HepG2 (cell line): Measurements from ENCODE around the gene PHACTR1. TPM values are rescaled to one million over a fixed set of nuclear protein-coding genes. Genes with fewer than 3 reads are reported as not detected.

Source experiments
- ATAC-seq: fragments of 200-7000 bp; cut with Tn5 transposase; 3 replicates; pipeline ENCODE4 v1.9.1; 2020; ENCODE audit warnings: mild to moderate bottlenecking, moderate library complexity
- Bru-seq: library from RNA; stranded (reverse); fragments of 400-500 nt; gene quantifications from one replicate; lab custom pipeline; 2021; lab: Mats Ljungman, UMichigan
- BruChase-seq, 2 experiments: library from RNA; stranded (reverse); fragments of 400-500 nt; gene quantifications; one replicate each; lab custom pipeline; 2021; lab: Mats Ljungman, UMichigan
- BruUV-seq: library from RNA; stranded (reverse); fragments of 400-500 nt; replicated peaks from 2 replicates; lab custom pipeline; 2021; lab: Mats Ljungman, UMichigan
- CTCF ChIA-PET: fragments of 300-600 bp; formaldehyde crosslinking; extraction: SDS; loops from one replicate; lab custom pipeline; 2021; ENCODE audit warnings: low total read pairs, inconsistent platforms, low intra/inter-chr PET ratio; lab: Yijun Ruan, JAX
- POLR2A ChIA-PET: fragments of 350-600 bp; sonication (Branson Sonifier 250); formaldehyde crosslinking; loops from one replicate; lab custom pipeline; 2020; ENCODE audit warnings: antibody characterized with exemption, inconsistent platforms; lab: Yijun Ruan, JAX
- DNase-seq: peaks from one replicate; pipeline ENCODE4 v3.0.0-alpha.2; 2015; ENCODE audit warnings: low spot score
- FAIRE-seq: peaks from 3 replicates; lab custom pipeline; 2011; peaks lifted over from hg19 to GRCh38; lab: Jason Lieb, UNC
- H2AFZ ChIP-seq: one replicate; pipeline ENCODE4 v1.6.1; 2011; ENCODE audit warnings: low read length, inconsistent platforms
- H3K27ac ChIP-seq: fragments of 300-600 bp; 3 replicates; pipeline ENCODE4 v1.8.0; 2011; ENCODE audit warnings: mixed run types, mild to moderate bottlenecking, mixed read lengths, low read length, inconsistent platforms; ENCODE audit not compliant: insufficient read depth; ENCODE audit errors: extremely low read length
- H3K27me3 ChIP-seq, 2 experiments: fragments of 200-600 bp in 1 of 2; 2 replicates in 1 of 2; 3 replicates in 1 of 2; pipeline versions ENCODE4 v1.6.0 to v1.8.0; 2011; ENCODE audit warnings: low read length in 2 of 2, mild to moderate bottlenecking in 2 of 2, moderate library complexity in 2 of 2, inconsistent platforms in 1 of 2; ENCODE audit not compliant: insufficient read depth in 2 of 2, control insufficient read depth in 1 of 2
- H3K36me3 ChIP-seq, 2 experiments: fragments of 200-600 bp in 1 of 2; replicated peaks in 1 of 2; 2 replicates in 1 of 2; 3 replicates in 1 of 2; pipeline versions ENCODE4 v1.5.1 to v1.8.0; 2011; ENCODE audit warnings: low read length in 2 of 2, inconsistent platforms in 1 of 2; ENCODE audit not compliant: insufficient read depth in 2 of 2, control insufficient read depth in 1 of 2
- H3K4me1 ChIP-seq: 2 replicates; pipeline ENCODE4 v1.5.1; 2012; ENCODE audit warnings: low read length, inconsistent platforms; ENCODE audit not compliant: insufficient read depth
- H3K4me2 ChIP-seq: 2 replicates; pipeline ENCODE4 v1.6.0; 2011; ENCODE audit warnings: low read depth, low read length, inconsistent platforms
- H3K4me3 ChIP-seq, 3 experiments: fragments of 200-600 bp in 1 of 3; sonication (generic), shearing (Covaris generic) in 1 of 3; replicated peaks in 1 of 3; 2 replicates each; pipeline ENCODE4 v1.5.1; 2011 to 2016; ENCODE audit warnings: low read length in 3 of 3, inconsistent platforms in 2 of 3, low read depth in 2 of 3, mild to moderate bottlenecking in 2 of 3, control low read depth in 1 of 3, mixed read lengths in 1 of 3; ENCODE audit not compliant: insufficient read depth in 1 of 3
- H3K79me2 ChIP-seq: one replicate; pipeline ENCODE4 v1.6.1; 2011; ENCODE audit warnings: low read length, inconsistent platforms; ENCODE audit not compliant: insufficient read depth
- H3K9ac ChIP-seq: 2 replicates; pipeline ENCODE4 v1.6.0; 2011; ENCODE audit warnings: mild to moderate bottlenecking, low read depth, low read length, inconsistent platforms; ENCODE audit not compliant: insufficient read depth
- H3K9me3 ChIP-seq: 2 replicates; pipeline ENCODE4 v1.5.1; 2012; ENCODE audit warnings: mild to moderate bottlenecking, low read length
- H4K20me1 ChIP-seq: 2 replicates; pipeline ENCODE4 v1.6.0; 2011; ENCODE audit warnings: inconsistent platforms, mild to moderate bottlenecking, low read length, moderate library complexity; ENCODE audit not compliant: insufficient read depth
- FOXP1 ChIP-seq, 2 experiments: fragments of 450-650 bp in 1 of 2; IDR thresholded peaks; 2 replicates each; pipeline ENCODE4 v1.6.1; 2017 to 2018; ENCODE audit warnings: antibody characterized with exemption in 1 of 2
- PTBP1 ChIP-seq: fragments of 200-400 bp; formaldehyde crosslinking; IDR thresholded peaks from 2 replicates; pipeline ENCODE4 v1.6.1; 2018; ENCODE audit warnings: low read length, low read depth; ENCODE audit not compliant: poor library complexity, severe bottlenecking
- RELA ChIP-seq: sonication (generic); formaldehyde crosslinking; IDR thresholded peaks from 2 replicates; pipeline ENCODE4 v1.4.0; 2020; ENCODE audit warnings: missing genetic modification reagents
- SNRNP70 ChIP-seq: fragments of 200-400 bp; formaldehyde crosslinking; IDR thresholded peaks from 2 replicates; pipeline ENCODE4 v1.6.1; 2017; ENCODE audit warnings: mild to moderate bottlenecking, low read depth, low read length, moderate library complexity
- ZKSCAN8 ChIP-seq: IDR thresholded peaks from 2 replicates; pipeline ENCODE4 v1.6.1; 2016; ENCODE audit warnings: borderline replicate concordance, missing genetic modification reagents, missing compliant biosample characterization
- ZNF256 ChIP-seq: sonication (generic); formaldehyde crosslinking; conservative IDR thresholded peaks from 2 replicates; pipeline ENCODE4 v1.4.0; 2020; ENCODE audit warnings: missing genetic modification reagents
- ZNF577 ChIP-seq: sonication (generic); formaldehyde crosslinking; IDR thresholded peaks from 2 replicates; pipeline ENCODE4 v1.4.0; 2020; ENCODE audit warnings: mild to moderate bottlenecking, low read depth, missing genetic modification reagents, borderline replicate concordance
- ZNF713 ChIP-seq: sonication (generic); formaldehyde crosslinking; IDR thresholded peaks from 2 replicates; pipeline ENCODE4 v1.4.0; 2020; ENCODE audit warnings: mild to moderate bottlenecking, missing genetic modification reagents
- WGBS: methylation state at CpG from one replicate; pipeline ENCODE4 v1.1.6; 2017; ENCODE audit warnings: low lambda C conversion rate; 5-methylcytosine and 5-hydroxymethylcytosine counted together
- in situ Hi-C: cut with HindIII; loops from 2 replicates; pipeline ENCODE4 v1.10.0; 2017; ENCODE audit warnings: low pct_unique_long_range_greater_than_20kb; ENCODE audit not compliant: extremely low pct_ligation_motif_present
- intact Hi-C: fragments of 100-400 bp; cut with micrococcal nuclease; formaldehyde crosslinking; loops from one replicate; pipeline ENCODE4 v1.10.0; 2022; ENCODE audit not compliant: unreplicated experiment
- long read RNA-seq, 2 experiments: library from RNA in 1 of 2; library from polyadenylated mRNA in 1 of 2; stranded (forward) in 1 of 2; unstranded in 1 of 2; transcript quantifications; one replicate each; pipeline ENCODE4 v2.0.0, GENCODE V29; 2019 to 2022
- polyA minus RNA-seq, 3 experiments: library from RNA; depleted of rRNA, polyadenylated mRNA; stranded (reverse); fragments of >200 nt; gene quantifications; 2 replicates each; pipeline ENCODE4 v1.2.3, GENCODE V29; 2011; ENCODE audit warnings: low replicate concordance in 1 of 3
- polyA plus RNA-seq, 8 experiments: library from polyadenylated mRNA; depleted of rRNA in 3 of 8; stranded (reverse) in 7 of 8; unstranded in 1 of 8; fragments of >200 nt; fragmentation: Illumina TruSeq in 4 of 8; extraction: Trizol in 4 of 8; gene quantifications; 2 replicates each; pipeline versions ENCODE4 v1.2.1 to v1.2.3, GENCODE V29; 2011 to 2016; ENCODE audit warnings: low read depth in 4 of 8, missing spikeins in 1 of 8, mixed read lengths in 1 of 8; ENCODE audit not compliant: insufficient read depth in 1 of 8
- total RNA-seq, 5 experiments: library from RNA; depleted of rRNA; stranded (reverse); fragments of >200 nt; fragmentation: Illumina TruSeq; extraction: Trizol; gene quantifications; 2 replicates each; pipeline ENCODE4 v1.2.3, GENCODE V29; 2016; ENCODE audit warnings: low read depth in 1 of 5
- TF ChIP-seq, protein P1 (sequence below): sonication (generic); IDR thresholded peaks from 2 replicates; pipeline ENCODE4 v1.6.1; 2016; ENCODE audit warnings: low read depth, borderline replicate concordance

Gene PHACTR1
- total RNA-seq (2016; rRNA removed; fragmentation: Illumina TruSeq; extraction: Trizol), result 0.09 TPM in 1 of 2 replicates, not detected in the other
- under 0.01 TPM in 1 of 2 replicates, not detected in the other for total RNA-seq (2016; cell fraction: cytosol; rRNA removed; fragmentation: Illumina TruSeq; extraction: Trizol; ENCODE audit: low read depth)
- 0.06 TPM in 1 of 2 replicates, not detected in the other for total RNA-seq (2016; cell fraction: insoluble cytoplasmic fraction; rRNA removed; fragmentation: Illumina TruSeq; extraction: Trizol)
- total RNA-seq (2016; cell fraction: membrane; rRNA removed; fragmentation: Illumina TruSeq; extraction: Trizol), result 0.06 TPM in 1 of 2 replicates, not detected in the other
- total RNA-seq (2016; cell fraction: nucleus; rRNA removed; fragmentation: Illumina TruSeq; extraction: Trizol), result not detected in 2 replicates
- polyA plus RNA-seq (2011; rRNA removed), result 0.04 TPM in 1 of 2 replicates, not detected in the other
- not detected in 2 replicates for polyA plus RNA-seq (2011; cell fraction: cytosol; rRNA removed)
- polyA plus RNA-seq (2011; cell fraction: nucleus; rRNA removed), result 0.03 and 0.10 TPM in 2 replicates
- 0.50 and 0.79 TPM in 2 replicates for polyA plus RNA-seq (2012)
- not detected in 2 replicates for polyA plus RNA-seq (2016; cell fraction: cytosol; fragmentation: Illumina TruSeq; extraction: Trizol; ENCODE audit: low read depth)
- polyA plus RNA-seq (2016; cell fraction: insoluble cytoplasmic fraction; fragmentation: Illumina TruSeq; extraction: Trizol; ENCODE audit: low read depth), result not detected in 2 replicates
- not detected in 2 replicates for polyA plus RNA-seq (2016; cell fraction: membrane; fragmentation: Illumina TruSeq; extraction: Trizol; ENCODE audit: low read depth)
- polyA plus RNA-seq (2016; cell fraction: nucleus; fragmentation: Illumina TruSeq; extraction: Trizol; ENCODE audit: insufficient read depth, low read depth), result not detected in 2 replicates
- 0.04 and 0.26 TPM in 2 replicates for polyA minus RNA-seq (2011; rRNA and poly(A)+ RNA removed; ENCODE audit: low replicate concordance)
- polyA minus RNA-seq (2011; cell fraction: cytosol; rRNA and poly(A)+ RNA removed), result not detected in 2 replicates
- polyA minus RNA-seq (2011; cell fraction: nucleus; rRNA and poly(A)+ RNA removed), result not detected in 2 replicates
- Bru-seq, nascent RNA, result percentile 2 among the genes with signal in this experiment
- percentile 2 among the genes with signal in this experiment for BruChase-seq, experiment 1, labeled RNA remaining after a 6-hour chase
- BruChase-seq, experiment 2, labeled RNA remaining after a 2-hour chase, result percentile 2 among the genes with signal in this experiment
- long read RNA-seq, experiment 1, result 0 reads
- long read RNA-seq, experiment 2, result 0 reads

GRCh38 chr6:12716298-12716916 is at the start of gene PHACTR1:
Gene PHACTR1 (plus strand): TSS chr6:12716767.
- POLR2A ChIA-PET, result no interaction called here
- DNase-seq (no peak), FAIRE-seq (no peak), ATAC-seq (no peak)
- Histone ChIP-seq H3K9ac (no peak within 1 kb of the TSS), H3K4me3 (no peak within 1 kb of the TSS), H3K9me3 (no peaks in the 10 kb centered on the region), H2AFZ (no peak within 1 kb of the TSS), H3K27ac (no peak within 1 kb of the TSS), H3K27me3 (peaks cover 0 to 2% of the 10 kb centered on the region in 2 experiments; a peak in 1 of 5 replicates), H4K20me1 (no peaks in the 10 kb centered on the region), H3K79me2 (no peaks in the 10 kb centered on the region), H3K36me3 (no peaks in the 10 kb centered on the region), H3K4me1 (no peaks in the 10 kb centered on the region), H3K4me2 (no peak within 1 kb of the TSS)
- in situ Hi-C loops (no loop called here), intact Hi-C loops (no loop called here)
- no peak for TF ChIP-seq PTBP1
- TF ChIP-seq ZNF577 (CRISPR knock-in tag), result no peak
- no peak for TF ChIP-seq RELA (CRISPR knock-in tag)
- TF ChIP-seq, protein P1, sequence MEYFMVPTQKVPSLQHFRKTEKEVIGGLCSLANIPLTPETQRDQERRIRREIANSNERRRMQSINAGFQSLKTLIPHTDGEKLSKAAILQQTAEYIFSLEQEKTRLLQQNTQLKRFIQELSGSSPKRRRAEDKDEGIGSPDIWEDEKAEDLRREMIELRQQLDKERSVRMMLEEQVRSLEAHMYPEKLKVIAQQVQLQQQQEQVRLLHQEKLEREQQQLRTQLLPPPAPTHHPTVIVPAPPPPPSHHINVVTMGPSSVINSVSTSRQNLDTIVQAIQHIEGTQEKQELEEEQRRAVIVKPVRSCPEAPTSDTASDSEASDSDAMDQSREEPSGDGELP, result no peak
- no peak for TF ChIP-seq ZNF713 (CRISPR knock-in tag)
- TF ChIP-seq FOXP1 (IDR thresholded peaks at IDR 0.05), result no peak
- no peak for TF ChIP-seq FOXP1 (CRISPR knock-in tag; IDR thresholded peaks at IDR 0.05)
- no peak for TF ChIP-seq ZNF256 (CRISPR knock-in tag)
- no peak for TF ChIP-seq ZKSCAN8 (CRISPR knock-in tag)
- no peak for TF ChIP-seq SNRNP70
- no TSS peak for BruUV-seq
- CTCF ChIA-PET, result no interaction called here
- WGBS, result 63% methylated on average over 10 of the region's 10 CpGs
